GM18502 (cell line): ENCODE results near the gene PAX3.
"Not testable (repeated sequence)": the region's sequence is repeated elsewhere in the genome, so short reads cannot be mapped to it uniquely, and the experiment has no call there.

Experiments
- ATAC-seq: cut with Tn5 transposase; IDR thresholded peaks from one replicate; pipeline ENCODE4 v1.9.1; 2021; ENCODE audit warnings: mild to moderate bottlenecking; ENCODE audit not compliant: unreplicated experiment, poor library complexity

The PAX3 gene

GRCh38 chr2:222160944-222161343, 137.9 kb downstream of the PAX3 start:
- no peak for ATAC-seq

- ATAC-seq: no peak
These were observed 138.7 kb downstream of the PAX3 start for GRCh38 chr2:222160125-222160524.

- no peak for ATAC-seq
These were observed 139.6 kb downstream of the PAX3 start for GRCh38 chr2:222159221-222159620.

GRCh38 chr2:222155003-222155664, 143.7 kb downstream of the PAX3 start:
- not testable (repeated sequence) for ATAC-seq
